Activated CD4-positive, CD25-positive, alpha-beta regulatory T cell treated with anti-CD3 and anti-CD28 coated beads, Interleukin-2, amount 50 U/mL, for 24 hours (primary cell): ENCODE data around the gene BAIAP2L2.
A peak's percentile ranks its signal among the peaks of the same experiment; 100 is the strongest.
"Not testable (repeated sequence)": the region's sequence is repeated elsewhere in the genome, so short reads cannot be mapped to it uniquely, and the experiment has no call there.

Source experiments
- ATAC-seq, 2 donors: fragments of 150-1000 bp; cut with Tn5 transposase; one replicate each; pipeline ENCODE4 v1.10.0; 2021; ENCODE audit warnings: mild to moderate bottlenecking in 1 of 2, moderate library complexity in 1 of 2

BAIAP2L2 gene

DNA sequence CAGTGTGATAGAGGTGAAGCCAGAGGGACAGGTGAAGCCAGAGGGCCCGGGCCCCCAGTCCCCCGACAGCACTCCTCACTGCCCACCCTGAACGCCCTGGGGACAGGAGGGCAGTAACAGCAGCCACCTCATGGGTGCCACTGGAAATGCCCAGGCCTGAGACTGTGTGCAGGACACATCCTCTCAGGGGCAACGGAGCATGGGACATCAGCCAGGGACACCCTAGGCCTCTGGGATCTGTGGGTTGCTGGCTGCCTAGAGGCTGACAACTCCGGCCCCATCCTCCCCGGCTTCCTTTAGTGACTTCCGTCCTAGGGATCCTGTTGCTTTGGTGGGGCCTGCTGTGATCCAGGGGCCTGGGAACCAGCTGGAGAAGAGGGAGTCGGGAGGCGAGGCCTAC is 17.4 kb upstream of the BAIAP2L2 start:
- ATAC-seq = no peak

DNA sequence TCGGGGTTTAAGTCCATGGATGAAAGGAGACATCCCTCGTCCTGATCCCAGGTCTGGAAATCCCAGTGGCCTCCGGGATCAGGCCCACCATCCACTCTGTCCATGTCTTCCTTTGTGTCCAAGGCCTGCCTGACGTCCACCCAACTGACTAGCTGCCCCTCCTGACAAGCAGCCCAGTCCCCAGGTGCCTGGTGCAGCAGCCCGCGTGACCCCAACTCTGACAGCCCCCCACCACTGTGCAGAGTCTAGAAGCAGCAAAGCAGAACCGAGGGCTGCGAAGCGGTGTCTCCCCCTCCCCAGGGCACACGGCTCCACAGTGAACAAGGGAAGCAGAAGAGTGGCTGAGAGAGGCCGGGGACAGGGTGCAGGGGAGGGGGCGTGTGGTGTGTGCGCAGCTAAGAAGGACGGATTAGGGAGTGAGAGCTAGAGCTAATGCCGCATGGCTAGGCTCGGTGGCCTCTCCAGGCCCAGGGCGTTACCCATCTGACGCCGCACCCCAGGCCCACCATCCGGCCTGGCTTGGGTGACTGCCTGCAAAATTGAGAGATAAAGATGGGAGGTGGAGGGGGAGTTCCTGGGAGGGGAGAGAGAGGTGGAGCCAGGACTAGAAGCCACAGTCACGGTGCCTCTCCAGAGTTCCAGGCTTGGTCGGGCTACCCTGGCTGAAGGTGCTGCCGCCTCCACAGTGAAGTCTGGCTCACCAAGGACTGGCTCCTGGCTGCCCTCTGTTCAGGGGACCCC is 16.6 kb upstream of the BAIAP2L2 start:
- no peak for ATAC-seq

DNA sequence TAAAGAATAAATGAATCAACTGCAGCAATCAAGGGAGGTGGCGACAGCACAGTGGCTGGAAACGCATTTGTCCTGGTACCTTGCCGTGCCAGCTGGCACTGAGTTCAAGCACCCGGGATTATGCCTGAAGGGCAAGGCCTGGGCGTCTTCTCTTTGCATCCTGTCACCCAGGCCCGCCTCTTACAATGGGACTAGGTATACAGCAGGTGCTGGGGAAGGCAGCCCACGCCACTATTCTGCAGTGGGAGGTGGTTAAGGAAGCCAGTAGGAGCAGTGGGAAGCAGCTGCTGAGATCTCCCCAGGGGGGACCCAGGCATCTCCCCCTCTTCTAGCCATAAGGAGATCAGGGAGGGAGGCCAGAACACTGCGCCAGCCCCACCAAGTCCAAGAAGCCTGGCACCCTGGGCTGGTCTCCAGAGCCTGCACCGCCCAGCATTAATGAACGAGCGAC is 15.3 kb upstream of the BAIAP2L2 start:
- no peak for ATAC-seq

DNA sequence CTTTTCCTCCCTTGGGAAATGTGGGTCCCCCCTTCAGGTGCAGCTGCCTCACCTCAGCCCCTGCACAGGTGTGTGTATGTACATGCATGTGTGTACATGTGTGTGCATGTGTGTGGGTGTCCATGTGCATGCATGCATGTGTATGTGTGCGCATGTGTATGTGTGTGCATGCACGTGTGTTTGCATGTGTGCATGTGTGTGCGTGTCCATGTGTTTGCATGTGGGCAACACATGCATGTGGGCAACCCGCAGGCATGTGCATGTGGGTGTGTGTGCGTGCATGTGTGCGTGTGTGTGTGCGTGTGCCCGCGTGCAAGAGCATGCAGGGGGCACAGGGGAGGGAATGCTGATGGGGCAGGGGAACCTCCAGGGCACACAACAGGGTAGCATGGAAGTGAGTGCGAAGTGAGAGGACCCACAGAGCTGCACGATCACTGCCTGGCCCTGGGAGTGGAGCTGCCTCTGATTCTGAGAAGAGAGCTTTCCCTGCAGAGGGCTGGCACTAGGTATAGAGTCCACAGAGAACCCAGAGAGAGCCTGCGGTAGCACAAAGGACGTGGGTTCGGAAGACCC is 14.6 kb upstream of the BAIAP2L2 start:
- ATAC-seq = no peak

DNA sequence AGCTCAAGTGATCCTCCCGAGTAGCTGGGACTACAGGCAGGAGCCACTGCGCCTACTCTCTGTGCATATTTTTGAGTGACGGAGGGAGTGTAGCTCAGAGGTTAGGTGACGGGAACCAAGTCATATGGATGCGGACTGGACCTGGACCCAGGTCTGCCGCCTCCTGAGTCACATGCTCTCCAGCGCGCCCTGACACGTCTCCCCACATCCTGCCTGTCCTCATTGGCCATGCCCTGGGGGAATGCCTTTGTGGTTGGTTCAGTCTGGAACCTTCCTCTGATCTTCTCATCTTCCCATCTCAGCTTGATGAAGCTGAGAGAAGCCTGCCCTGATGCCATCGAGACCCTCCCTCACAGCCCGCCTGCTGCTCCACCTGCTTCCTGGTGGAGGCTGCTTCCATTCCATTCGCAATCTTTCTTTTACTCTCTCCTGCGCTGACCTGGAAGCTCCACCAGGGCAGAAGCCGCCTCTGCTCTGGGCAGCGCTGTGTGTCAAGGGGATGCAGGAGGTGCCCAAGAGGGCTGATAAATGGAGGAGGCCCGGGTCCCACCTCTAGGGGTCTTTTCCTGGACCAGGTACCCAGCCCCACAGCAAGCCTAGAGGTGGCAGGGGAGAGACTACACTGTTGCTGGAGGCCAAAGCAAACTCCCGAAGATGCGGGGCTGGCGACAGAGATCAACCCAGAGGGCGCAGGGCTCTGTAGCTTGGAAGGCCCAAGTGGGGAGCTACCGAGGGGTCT is 13.9 kb upstream of the BAIAP2L2 start:
- no peak for ATAC-seq

DNA sequence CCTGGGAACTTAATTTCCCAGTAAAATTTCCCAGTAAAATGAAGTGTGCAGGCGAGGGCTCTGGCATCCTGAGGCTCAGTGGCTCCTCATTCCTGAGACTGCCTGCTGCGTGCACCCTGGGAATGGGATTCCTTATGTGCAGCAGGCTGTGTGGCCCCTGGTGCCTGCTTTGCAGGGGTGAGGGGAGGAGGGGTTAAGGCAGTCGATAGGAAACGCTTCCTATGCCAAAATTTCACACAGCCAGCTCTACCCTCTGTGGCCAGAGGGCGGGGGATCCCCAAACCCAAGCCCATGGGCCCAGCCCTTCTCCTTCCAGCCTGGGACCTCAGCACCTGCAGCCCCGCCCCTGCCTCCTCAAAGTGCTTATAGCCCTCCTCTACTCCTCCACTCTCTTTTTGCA is 12.1 kb upstream of the BAIAP2L2 start:
- no peak for ATAC-seq

DNA sequence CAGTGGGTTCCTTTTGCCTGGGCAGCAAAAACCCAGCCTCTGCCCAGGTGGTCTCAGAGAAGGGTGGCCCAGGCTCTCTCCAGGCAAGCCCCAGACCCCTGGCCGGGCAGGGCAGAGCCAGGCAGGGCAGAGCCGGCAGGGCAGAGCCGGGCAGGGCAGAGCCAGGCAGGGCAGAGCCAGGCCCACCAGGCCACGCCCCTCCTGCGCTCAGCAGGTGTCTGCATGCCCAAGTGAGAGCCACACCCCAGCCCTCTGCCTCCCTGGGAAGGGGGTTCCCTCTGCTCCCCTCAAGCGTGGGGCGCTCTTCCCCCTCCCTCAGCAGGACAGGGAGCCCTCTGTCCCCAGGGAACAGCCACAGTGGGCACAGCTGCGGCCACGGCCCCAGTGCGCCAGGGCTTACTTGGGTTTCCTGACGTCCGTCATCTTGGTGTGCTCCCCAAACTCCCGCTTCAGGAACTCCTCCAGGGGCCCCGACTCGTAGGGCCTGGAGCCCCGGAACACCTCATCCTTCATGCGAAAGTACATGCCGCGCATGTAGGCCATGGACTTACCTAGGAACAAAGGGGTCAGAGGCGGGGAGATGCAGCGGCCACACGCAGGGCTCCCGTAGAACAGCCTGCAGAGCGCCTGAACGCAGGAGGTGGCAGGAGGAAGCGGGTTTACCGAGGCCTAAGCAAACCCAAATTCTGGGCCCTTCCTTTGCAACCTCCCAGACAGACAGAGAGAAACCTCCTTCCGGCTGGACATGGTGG is 10.1 kb upstream of the BAIAP2L2 start:
- ATAC-seq = no peak

DNA sequence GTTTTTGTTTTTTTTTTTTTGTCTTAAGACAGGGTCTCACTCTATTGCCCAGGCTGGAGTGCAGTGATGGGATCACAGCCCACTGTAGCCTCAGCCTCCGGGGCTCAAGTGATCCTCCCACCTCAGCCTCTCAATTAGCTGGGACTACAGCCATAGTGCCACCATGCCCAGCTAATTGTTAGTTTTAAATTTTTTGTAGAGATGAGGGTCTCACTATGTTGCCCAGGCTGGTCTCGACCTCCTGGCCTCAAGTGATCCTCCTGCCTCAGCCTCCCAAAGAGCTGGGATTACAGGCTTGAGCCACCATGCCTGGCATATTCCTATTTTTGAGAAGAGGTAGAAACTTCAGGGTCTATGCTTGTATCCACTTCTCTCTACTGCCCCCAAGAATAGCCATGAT is 8.3 kb upstream of the BAIAP2L2 start:
- ATAC-seq = not testable (repeated sequence)

DNA sequence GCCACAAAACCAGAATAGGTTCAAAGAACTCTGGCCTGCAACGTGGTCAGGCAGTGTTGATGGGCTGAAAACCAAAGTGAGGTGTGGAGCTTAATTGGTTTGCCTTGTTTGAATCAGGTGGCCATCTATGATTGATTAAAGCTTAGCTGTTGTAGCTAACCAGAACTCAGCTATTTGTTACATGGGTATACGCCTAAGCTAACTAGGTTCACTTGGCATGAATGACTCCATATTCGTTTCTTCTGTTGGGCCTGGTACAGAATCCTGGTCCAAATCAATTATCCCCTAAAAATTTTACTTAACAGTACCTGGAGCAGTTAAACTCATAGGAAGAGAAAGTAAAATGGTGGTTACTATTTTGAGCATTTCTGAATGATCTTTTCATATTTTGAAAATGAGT is 7.7 kb upstream of the BAIAP2L2 start:
- no peak for ATAC-seq

DNA sequence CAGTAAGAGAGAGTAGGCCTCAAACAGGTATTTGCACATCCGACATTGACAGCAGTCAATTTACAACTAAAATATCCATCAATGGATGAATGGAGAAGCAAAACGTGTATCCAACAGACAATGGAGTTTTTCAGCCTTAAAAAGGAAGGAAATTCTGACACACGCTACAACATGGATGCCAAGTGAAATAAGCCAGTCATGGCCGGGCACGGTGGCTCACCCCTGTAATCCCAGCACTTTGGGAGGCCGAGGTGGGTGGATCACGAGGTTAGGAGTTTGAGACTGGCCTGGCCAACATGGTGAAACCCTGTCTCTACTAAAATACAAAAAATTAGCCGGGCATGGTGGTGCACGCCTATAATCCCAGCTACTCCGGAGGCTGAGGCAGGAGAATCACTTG is 7.1 kb upstream of the BAIAP2L2 start:
- not testable (repeated sequence) for ATAC-seq

DNA sequence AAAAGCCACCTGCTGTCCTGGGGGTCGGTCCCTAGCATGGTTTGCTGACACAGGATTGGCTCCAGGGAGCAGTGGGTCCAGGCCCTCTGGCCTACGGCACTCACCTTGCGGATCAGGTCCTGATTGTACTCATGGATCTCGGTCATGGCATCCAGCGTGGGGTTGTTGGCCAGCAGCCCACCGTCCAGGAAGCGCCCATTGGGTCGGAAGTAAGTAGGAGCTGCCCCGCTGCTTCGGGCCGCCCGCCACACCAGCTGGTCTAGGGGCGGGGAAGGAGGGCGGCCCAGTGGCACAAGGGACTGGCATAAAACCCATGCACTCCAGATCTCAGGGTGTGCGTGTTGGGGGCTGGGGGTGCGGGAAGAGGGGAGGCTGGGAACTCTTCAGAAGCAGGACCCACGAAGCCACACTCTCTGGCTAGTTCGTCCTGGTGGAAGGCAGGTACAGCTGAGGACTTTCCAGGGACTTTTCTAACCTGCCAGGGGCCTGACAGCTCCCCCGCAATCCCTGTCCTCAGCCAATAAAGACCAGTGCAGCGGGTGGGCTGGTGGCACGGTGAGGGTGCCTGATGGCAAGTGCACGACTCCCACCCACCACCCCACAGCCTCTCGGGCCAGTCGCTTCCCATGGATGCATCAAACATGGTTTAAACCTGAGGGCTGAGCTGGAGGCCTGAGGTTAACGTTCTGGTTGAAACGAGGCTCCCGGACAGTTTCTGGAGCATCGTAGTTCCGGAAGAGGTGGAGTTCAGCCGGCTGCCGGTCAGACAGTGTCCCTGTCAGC is 5.1 kb upstream of the BAIAP2L2 start:
- no peak for ATAC-seq

DNA sequence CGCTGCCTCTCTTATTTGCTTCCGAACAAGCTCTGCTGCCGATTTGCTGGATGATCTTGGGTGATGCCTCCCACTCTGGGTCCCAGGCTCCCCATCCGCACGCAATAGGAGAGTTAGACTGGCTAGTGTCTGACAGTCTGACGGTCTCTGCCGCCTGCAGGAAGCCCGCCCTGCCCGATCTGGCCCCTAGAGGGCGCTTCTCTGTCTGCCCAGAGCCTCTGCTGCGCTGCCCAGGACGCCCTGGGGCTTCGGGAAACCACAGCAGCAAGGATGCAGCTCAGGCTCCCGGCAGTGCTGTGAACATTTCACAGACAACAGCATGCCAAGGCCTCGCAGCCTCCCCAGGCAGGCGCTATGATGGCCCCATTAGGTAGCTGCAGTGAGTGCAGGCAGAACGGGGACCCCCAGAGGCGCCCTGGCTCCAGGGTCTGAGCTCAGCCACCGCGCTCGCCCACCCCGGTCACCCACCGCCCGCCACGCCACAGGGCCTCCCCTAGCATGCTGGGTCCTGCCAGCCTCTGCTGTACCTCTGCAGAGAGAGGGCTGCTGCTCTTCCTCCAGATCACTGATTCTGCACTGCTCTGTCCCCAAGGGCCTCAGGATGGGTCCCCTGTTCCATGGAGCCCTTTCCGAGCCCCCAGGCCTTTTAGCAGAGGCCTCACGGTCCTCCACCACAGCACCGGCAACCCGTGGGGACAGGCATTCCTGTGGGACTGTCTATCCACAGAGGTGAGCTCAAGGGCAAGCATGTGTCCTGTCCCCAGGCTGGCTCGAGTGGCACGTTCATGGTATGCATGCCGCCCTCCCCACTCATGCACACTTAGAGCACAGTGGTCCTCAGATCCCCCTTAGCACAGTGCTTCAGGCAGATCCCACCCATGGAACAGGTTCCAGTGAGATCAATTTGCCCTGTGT is 4.3 kb upstream of the BAIAP2L2 start:
- ATAC-seq = peak; percentile 77 to 89

DNA sequence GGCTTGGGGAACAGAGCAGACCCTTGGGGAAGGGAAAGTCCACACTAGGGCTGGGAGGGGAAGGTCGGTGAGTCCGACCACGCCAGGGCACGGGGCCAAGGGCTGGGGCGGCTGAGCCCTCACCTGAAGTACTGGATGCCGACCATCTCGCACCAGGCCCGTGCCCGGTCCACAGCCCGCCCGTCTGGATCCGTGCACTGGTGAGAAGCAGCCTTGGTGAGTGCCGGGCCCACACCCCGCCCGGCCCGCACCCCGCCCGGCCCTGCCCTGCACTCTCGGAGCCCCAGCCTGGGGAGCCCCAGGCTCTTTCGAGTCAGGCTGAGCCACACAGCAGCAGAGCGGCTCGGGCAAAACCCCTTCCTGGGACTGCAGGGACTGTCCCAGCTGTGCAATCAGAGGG is 1.9 kb upstream of the BAIAP2L2 start:
- ATAC-seq = no peak

DNA sequence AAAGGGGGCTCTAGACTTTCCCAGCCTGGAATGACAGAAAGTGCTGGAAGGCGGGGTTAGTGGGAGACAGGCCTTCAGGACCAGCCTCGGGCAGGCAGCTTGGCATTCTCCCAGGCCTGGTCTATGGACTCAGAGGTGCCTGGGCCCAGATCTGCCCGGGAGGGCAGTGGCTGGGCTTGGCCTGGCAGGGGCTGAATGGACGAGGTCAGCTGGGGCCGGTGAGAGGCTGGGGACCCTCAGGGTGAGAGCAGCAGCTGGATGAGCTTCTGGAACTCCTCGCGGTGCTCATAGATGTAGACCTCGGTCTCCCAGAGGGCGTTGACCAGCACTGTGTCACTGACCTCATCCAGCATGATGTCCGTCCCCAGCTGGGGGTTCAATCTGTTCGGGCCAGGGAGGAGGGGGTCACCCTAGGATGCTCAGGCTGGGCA is 1.5 kb upstream of the BAIAP2L2 start:
- ATAC-seq = no peak

DNA sequence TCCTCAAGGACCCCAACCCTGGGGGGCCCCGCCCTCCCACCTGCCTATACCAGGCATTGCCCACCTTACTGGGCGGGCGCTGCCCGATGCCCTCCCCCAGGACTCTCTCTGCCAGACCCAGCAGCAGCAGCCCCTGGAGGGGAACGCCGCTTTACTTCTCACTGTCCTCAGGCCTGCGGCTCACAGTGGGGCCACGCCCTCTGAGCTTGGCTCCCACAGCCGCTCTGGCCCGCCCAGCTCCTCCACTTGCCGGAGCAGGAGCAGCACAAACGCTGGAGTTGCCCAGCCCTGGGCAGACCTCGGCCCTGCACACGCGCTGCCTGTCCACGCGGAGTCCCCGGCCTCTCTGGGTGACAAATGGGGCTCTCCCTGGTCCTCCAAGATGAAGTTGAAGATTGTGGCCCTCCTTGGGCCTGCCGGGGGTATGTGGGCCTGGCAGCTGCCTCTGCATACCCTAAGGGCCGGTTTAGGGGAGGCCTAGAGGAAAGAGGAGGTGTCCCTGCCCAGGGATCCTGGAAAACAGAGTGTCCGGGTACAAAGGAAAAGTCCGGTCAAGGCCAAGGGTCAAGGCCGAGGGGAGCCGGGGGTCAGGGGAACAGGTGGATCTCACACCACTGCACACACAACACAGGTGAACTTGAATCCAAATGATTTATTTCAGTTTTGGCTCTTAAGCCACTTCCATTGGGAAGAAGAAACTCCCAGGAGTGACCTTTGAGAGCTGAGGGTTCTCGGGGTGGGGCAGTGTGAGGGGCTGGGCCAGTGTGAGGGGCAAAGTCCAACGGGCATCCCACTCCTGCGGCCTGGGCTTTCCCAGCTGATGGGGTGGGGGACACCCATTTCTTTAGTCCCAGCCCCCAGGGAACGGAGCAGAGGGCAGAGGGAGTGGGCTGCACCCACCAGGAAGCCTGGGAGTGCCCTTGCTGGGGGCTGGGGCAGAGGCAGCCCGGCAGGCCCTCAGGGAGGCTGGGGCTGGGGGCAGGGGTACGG is 674 bp upstream of the BAIAP2L2 start:
- no peak for ATAC-seq

DNA sequence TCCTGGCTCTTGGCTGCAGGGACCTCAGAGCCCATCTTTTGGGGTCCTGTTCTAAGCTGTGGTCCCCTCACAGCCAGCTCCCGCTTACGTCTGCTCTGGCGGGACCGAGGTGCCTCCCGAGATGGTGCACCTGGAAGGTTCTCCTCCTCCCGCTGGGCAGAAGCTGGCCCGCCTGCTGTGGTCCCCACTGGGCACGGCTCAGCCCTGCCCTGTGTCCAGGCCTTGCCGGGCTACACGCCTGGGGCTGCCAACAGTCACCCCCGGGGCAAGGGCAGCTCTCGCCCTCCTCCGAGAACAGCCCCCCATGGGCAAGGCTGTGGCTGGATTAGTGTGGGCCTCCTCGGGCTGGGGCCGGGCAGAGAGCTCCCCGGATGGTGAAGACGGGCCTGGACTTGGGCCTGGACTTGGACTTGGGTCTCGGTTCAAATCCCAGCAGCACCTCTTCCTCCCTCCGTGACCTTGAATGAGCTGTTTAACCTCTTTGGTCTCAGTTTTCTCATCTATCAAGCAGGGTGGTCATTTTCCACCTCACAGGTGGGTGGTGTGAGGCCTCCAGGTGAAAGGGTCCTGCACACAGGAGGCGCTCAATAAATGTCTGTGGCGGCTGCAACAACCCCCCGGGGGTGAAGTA is 998 bp downstream of the BAIAP2L2 start:
- peak in 1 of 2 donors; percentile 40 for ATAC-seq

DNA sequence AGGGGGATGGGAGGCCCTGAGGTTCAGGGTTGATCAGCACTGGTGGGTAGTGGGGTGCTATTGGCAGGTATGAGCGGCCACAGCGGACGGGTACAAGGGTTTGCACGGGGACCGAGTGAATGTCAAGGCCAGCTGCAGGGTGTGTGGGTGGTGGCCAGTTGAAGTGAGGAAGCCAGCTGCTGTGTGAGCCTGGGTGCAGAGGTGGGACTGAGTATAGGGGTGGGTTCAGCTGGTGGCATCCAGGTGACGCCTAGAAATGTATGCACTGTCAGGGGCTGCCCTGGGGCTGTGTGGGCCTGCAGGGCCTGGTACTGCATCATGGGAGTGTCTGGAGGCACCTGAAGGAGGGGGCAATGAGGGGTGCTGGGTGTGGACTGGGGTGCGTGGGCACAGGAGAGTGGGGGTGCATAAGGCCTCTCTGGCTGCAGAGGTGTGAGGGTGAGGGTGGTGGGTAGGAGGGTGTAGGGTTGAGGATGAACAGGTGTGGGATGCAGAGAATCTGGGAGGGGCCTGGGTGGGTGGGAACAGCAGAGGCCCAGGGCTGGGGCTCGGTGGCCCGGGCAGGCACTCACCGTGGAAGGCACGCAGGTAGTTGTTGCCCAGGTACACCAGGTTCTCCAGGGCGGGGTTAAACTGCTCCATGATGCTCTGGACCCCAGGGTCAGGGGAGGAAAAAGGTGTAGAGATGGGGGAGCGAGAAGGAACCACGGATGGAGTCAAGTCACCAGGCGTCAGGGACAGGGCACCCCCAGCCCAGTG is 1.7 kb downstream of the BAIAP2L2 start:
- peak; percentile 18 to 35 for ATAC-seq

DNA sequence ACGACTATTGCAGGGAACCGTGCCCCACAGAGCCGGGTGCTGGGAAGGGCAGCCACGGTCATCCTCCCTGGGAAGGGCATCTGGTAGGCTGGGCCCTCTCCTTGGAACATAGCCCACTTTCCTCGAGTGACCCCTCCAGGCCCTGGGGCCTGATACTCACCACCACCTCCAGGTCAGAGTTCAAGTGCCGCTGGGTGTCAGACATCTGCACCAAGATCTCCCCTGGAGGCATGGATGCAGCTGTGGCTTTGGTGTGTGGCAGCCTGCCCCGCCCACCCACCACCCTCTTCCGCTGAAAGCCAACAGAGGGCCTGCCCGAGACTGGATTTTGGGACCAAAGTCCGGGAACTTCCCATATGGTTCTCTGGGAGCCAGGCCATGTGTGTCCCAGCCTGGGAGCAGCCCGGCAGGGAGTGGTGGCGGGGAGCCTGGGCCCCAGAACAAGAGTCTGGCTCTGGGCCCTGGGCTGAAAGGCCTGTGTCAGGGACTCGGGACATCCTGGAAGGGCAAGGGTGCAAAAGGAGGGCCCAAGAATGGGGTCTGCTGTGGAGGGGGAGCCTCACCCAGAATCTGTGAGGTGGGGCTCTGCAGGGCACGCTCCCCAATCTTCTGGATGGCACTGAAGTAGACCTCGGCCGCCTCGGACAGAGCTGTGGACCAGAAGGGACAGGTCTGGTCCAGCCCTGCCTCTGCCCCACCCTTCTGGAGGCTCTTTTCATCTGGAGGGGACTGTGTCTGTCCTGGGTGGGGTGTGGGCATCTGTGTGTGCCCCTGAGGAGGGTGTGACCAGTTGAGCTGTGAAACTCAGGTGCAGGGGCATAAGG is 2.6 kb downstream of the BAIAP2L2 start:
- ATAC-seq = no peak
